Measurements from ENCODE around the gene ZNF398.

The ZNF398 gene

GRCh38 chr7:149147072-149147751, at the start of gene ZNF398:
TSS of gene ZNF398 (plus strand) at chr7:149147453. CDS start at chr7:149147743, 290 bp downstream.
- peak; percentile 90 for TF ChIP-seq CTCF (IDR thresholded peaks at IDR 0.05; ENCODE audit: control insufficient read depth, extremely low read depth, insufficient read depth)
- no peak for DNase-seq (ENCODE audit: low read depth)
- peak within 1 kb of the TSS; percentile 85 for H3K4me3 ChIP-seq (ENCODE audit: low read depth, low read length)

- H3K4me3 ChIP-seq (ENCODE audit: low read depth, low read length): no peak overlapping the region
- DNase-seq (ENCODE audit: low read depth): no peak
- TF ChIP-seq CTCF (IDR thresholded peaks at IDR 0.05; ENCODE audit: control insufficient read depth, extremely low read depth, insufficient read depth): no peak
Measured at GRCh38 chr7:149099058-149099457, 48.2 kb upstream of the ZNF398 start.

GRCh38 chr7:149100821-149101220, 46.4 kb upstream of the ZNF398 start:
- TF ChIP-seq CTCF (IDR thresholded peaks at IDR 0.05; ENCODE audit: control insufficient read depth, extremely low read depth, insufficient read depth): no peak
- no peak for DNase-seq (ENCODE audit: low read depth)
- no peak overlapping the region for H3K4me3 ChIP-seq (ENCODE audit: low read depth, low read length)

- H3K4me3 ChIP-seq (ENCODE audit: low read depth, low read length): no peak overlapping the region
- no peak for DNase-seq (ENCODE audit: low read depth)
- no peak for TF ChIP-seq CTCF (IDR thresholded peaks at IDR 0.05; ENCODE audit: control insufficient read depth, extremely low read depth, insufficient read depth)
Measured at GRCh38 chr7:149102666-149103065, 44.6 kb upstream of the ZNF398 start.

GRCh38 chr7:149103424-149103823, 43.8 kb upstream of the ZNF398 start:
- no peak for DNase-seq (ENCODE audit: low read depth)
- no peak for TF ChIP-seq CTCF (IDR thresholded peaks at IDR 0.05; ENCODE audit: control insufficient read depth, extremely low read depth, insufficient read depth)
- H3K4me3 ChIP-seq (ENCODE audit: low read depth, low read length): no peak overlapping the region

- no peak for DNase-seq (ENCODE audit: low read depth)
- no peak overlapping the region for H3K4me3 ChIP-seq (ENCODE audit: low read depth, low read length)
- no peak for TF ChIP-seq CTCF (IDR thresholded peaks at IDR 0.05; ENCODE audit: control insufficient read depth, extremely low read depth, insufficient read depth)
Measured at GRCh38 chr7:149104214-149104613, 43.0 kb upstream of the ZNF398 start.

GRCh38 chr7:149104749-149105148, 42.5 kb upstream of the ZNF398 start:
- no peak for TF ChIP-seq CTCF (IDR thresholded peaks at IDR 0.05; ENCODE audit: control insufficient read depth, extremely low read depth, insufficient read depth)
- no peak for DNase-seq (ENCODE audit: low read depth)
- no peak overlapping the region for H3K4me3 ChIP-seq (ENCODE audit: low read depth, low read length)
